Spleen (tissue), 7 donors: ENCODE measurements around the gene TBCE.

Experiments used
- POLR2A ChIP-seq, 3 donors: fragments of 450-650 bp; IDR thresholded peaks; one replicate each; pipeline ENCODE4 v1.5.1; 2017; ENCODE audit warnings: antibody characterized with exemption in 3 of 3, mild to moderate bottlenecking in 1 of 3
- POLR2AphosphoS5 ChIP-seq, 3 donors: sonication (generic); formaldehyde crosslinking; IDR thresholded peaks; one replicate each; pipeline ENCODE4 v1.5.1; 2017; ENCODE audit warnings: antibody characterized with exemption in 3 of 3
- TF ChIP-seq, protein P1 (sequence below), 11 experiments: fragments of 200-600 bp in 7 of 11; fragments of 450-650 bp in 4 of 11; sonication (generic) in 4 of 11; IDR thresholded peaks in 8 of 11; conservative IDR thresholded peaks in 3 of 11; 1 replicate in 7 of 11; 2 replicates in 4 of 11; pipeline versions ENCODE4 v1.4.0 to v1.8.0; 2016 to 2021; ENCODE audit warnings: antibody characterized with exemption in 11 of 11, inconsistent platforms in 4 of 11, mild to moderate bottlenecking in 1 of 11
- donor health status: DM: no; HTN: no; CAD: no; lungs with moderate emphysema.
- donor health status: DM: no; HTN: no; CAD: no.
- donor health status: DM: no; HTN: no; CAD: no.

DNA sequence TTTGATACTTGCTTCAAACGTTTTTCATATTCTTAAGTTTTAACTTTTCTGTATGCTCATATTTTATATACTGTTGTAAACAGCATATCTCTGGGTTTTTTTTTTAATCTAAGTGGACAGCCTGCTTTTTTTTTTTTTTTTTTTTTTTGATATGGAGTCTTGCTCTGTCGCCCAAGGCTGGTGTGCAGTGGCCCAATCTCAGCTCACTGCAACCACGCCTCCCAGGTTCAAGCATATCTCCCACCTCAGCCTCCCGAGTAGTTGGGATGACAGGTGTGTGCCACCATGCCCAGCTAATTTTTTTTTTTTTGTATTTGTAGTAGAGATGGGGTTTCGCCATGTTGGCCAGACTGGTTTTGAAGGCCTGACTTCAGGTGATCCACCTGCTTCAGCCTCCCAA is 1.2 kb downstream of the TBCE start:
- TF ChIP-seq, protein P1, sequence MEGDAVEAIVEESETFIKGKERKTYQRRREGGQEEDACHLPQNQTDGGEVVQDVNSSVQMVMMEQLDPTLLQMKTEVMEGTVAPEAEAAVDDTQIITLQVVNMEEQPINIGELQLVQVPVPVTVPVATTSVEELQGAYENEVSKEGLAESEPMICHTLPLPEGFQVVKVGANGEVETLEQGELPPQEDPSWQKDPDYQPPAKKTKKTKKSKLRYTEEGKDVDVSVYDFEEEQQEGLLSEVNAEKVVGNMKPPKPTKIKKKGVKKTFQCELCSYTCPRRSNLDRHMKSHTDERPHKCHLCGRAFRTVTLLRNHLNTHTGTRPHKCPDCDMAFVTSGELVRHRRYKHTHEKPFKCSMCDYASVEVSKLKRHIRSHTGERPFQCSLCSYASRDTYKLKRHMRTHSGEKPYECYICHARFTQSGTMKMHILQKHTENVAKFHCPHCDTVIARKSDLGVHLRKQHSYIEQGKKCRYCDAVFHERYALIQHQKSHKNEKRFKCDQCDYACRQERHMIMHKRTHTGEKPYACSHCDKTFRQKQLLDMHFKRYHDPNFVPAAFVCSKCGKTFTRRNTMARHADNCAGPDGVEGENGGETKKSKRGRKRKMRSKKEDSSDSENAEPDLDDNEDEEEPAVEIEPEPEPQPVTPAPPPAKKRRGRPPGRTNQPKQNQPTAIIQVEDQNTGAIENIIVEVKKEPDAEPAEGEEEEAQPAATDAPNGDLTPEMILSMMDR (IDR thresholded peaks at IDR 0.05 in 8 of 11, conservative IDR thresholded peaks at IDR 0.05 in 3 of 11): no peak
- TF ChIP-seq POLR2AphosphoS5 (IDR thresholded peaks at IDR 0.05) (no peak), POLR2A (IDR thresholded peaks at IDR 0.05) (no peak)
